GM19467 (cell line): ENCODE results near the gene RAG2.

ENCODE experiments used
- ATAC-seq: cut with Tn5 transposase; IDR thresholded peaks from one replicate; pipeline ENCODE4 v1.9.1; 2021; ENCODE audit warnings: mild to moderate bottlenecking, moderate library complexity; ENCODE audit not compliant: unreplicated experiment

RAG2 gene

DNA sequence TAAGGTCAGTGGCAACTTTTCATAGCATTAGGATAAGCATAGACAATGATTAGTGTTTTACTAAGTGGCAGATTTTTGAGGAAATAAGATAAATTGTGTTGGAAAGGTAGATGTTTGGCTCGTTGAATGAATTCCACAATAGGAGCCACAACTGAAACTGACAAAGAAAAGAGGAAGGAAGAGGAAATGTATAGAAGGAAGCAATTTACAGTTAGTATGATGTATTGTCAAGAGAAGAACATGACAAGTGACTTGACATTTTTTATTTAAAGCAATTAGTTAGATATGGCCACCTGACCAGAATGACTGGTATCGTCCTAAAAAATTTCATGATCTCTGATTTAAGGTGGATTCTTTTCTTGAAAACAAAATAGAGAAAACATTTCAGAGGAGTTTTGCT lies 3.1 kb upstream of the RAG2 start:
- no peak for ATAC-seq

DNA sequence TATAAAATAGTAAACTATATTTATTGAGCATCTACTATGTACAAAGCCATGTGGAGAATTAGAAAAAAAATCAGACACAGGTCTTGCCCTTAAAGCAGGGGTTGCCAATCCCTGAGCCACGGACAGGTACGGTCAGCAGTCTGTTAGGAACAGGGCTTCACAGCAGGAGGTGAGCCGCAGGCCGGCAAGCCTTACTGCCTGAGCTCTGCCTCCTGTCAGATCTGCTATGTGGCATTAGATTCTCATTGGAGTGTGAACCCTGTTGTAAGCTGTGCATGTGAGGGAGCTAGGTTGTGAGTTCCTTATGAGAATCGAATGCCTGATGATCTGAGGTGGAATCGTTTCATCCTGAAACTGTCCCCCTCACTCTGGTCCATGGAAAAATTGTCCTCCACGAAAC lies 2.1 kb upstream of the RAG2 start:
- no peak for ATAC-seq

DNA sequence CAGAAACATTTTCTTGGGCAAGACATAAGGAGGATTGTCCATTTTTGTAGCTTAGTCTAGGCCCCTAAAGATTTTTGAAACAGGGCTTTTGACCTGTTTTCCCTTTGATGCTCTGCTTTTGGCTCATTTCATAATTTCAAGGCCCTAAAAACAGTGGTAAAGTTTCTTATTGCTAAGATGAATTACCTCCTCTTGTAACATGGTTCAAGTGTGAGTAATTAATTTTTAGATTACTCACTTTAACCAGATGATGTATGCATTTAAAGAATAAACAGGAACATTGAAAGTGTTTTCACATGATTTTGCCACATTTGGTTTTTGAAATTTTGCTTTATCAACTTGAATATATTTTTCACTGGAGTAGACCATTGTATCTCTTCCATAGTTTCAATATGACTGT lies 1.2 kb downstream of the RAG2 start:
- ATAC-seq, result no peak

DNA sequence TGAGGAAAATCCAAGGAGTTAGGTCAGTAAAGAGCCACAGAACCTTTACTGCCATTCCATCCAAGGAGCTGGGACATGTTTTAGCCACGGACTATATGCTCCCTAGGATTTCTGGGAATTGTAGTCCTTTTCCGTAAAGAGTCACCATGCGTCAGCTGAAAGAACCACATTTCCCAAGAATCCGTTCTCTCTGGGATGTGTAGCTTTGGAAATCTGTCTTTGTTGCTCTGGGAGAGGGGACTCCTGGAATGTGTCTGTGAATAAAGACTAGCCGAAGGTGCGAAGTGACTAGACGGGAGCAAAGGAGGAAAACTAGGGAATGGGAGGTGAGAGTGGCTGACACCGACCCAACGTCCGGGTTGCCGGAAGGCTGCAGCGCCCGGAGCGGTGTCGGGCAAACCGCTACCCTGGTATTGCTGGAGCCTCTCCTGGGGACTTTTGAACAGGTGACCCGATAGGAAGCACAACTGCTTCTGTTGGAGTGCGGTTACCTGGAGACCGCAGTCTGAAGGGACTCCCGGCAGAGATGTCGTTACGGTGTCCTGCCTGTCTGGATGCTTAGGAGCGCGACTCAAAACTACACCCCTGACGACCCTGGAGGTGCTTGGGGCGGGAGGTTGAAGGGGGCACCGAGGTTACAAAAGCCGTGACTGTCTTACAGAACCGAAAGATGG lies 3.6 kb downstream of the RAG2 start, which contains the start of gene IFTAP:
Gene IFTAP (plus strand): TSS at position 187 of the 674 bp plus-strand sequence. CDS start 15,602 bp downstream, outside the sequence.
- no peak for ATAC-seq

DNA sequence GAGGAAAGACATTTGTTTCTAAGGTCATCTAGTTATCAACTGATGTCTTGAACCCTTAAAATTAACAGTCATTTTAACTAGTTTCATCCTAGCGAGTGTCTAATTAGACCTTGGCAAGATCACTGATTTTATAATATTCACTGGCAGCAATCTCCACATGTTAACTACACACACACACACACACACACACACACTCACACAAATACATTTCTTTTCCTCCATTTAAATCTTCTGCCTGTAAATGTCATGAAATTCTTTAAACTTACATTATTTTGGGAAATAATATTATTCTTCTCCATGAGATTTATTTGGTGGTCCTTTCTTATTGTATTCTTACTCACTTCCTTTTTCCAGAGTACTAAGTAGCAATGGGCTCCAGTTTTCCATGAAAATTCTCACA lies 6.6 kb downstream of the RAG2 start:
- no peak for ATAC-seq

DNA sequence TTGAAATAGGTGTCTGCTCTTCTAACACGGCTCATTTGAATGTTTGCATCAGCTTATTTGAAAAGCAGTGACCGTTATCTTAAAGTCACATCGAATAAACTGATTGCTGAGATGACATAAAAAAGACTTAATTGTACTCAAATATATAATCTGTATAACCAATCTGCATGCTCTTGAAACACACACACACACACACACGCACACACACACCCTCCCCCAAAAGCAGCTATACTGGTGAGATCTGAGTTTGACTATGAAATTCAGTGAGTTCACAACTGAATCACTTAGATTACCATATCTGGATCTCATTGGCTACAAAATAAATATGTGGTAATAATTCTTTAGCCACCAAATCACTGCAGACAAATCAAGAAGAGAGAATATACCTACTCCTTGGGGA lies 7.5 kb downstream of the RAG2 start:
- no peak for ATAC-seq

DNA sequence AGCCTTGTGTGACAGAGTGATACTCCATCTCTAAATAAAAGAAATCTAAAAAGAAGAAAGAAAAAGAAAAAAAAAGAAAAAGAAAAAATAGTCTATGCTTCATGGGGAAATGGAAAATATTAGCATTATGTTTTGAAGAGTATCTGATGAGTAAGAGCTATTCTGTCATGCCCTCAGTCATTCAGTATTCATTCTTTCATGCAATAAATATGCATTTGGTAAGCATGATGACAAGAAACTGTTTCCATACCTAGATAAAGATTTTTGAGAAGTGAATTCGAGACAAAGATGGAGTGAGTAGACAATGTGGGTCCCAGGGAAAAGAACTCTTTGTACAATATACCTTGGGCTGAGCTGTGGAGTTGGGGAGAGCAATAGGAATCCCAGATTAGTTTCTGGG lies 9.9 kb downstream of the RAG2 start:
- ATAC-seq, result no peak

DNA sequence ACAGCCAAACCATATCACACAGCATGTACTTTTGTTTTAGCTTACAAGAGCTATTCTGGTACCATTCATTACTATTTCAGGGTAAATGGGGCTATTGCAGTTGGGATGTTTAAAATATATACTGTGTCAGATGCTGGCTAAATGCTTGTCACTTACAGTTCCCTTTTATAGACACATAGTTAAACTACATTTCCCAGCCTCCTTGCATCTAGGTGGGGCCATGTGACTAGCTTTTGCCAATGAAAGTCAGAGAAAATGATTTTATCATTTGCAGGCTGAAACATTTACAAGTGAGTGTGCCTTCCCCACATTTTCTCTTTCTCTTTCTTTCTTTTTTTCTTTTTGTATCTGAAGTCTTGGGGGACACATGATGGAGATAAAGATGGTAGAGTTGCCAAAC lies 11.5 kb downstream of the RAG2 start:
- no peak for ATAC-seq

DNA sequence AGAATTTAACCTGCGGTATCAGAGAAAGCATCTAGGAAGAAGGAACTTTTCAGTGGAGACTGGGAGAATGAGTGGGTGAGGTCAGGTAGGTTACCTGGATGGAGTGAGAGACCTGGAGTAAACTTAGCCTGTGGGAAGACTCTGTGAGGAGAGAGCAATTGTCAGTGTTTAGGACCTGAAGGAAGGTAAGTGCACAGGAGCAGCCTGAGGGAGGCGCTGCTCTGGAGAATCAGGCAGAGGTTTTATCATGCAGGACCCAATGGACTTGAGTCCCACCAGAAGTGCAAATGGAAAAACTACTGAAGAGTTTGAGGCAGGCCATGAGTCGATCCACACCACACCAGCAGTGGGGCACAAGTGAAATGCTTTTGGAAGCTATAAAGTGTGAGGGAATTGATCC lies 14.4 kb downstream of the RAG2 start:
- ATAC-seq, result no peak

DNA sequence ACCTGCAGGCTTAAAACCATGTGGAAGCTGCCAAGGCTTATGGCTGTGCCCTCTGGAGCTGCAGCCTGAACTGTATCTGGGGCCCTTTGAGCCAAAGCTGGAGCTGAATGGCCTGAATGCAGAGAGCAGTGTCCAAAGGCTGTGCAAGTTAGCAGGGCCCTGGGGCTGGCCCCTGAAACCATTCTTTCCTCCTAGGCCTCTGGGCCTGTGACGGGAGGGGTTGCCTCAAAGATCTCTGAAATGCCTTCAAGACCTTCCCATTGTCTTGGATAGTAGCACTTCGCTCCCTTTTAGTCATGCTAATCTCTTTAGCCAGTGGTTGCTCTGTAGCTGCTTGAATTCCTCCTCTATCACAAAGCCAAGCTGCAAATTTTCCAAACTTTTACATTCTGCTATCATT lies 16.5 kb downstream of the RAG2 start:
- ATAC-seq, result no peak

DNA sequence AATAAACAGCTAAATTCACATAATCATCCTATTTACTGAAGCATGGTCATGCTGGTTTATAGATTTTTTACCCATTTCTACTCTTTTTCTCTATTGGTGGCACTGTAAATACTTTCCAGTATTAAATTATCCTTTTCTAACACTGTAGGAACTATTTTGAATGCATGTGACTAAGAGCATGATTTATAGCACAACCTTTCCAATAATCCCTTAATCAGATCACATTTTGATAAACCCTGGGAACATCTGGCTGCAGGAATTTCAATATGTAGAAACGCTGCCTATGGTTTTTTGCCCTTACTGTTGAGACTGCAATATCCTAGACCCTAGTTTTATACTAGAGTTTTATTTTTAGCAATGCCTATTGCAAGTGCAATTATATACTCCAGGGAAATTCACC lies 19.6 kb downstream of the RAG2 start:
- no peak for ATAC-seq

DNA sequence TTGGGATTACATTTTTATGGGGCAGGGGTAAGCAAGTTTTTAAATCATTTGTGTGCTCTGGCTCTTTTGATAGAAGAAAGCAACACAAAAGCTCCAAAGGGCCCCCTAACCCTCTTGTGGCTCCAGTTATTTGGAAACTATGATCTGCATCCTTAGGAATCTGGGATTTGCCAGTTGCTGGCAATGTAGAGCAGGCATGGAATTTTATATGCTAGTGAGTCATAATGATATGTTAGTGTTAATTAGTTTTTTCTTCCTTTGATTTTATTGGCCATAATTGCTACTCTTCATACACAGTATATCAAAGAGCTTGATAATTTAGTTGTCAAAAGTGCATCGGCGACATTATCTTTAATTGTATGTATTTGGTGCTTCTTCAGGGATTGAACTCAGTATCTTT lies 20.2 kb downstream of the RAG2 start:
- ATAC-seq, result no peak

DNA sequence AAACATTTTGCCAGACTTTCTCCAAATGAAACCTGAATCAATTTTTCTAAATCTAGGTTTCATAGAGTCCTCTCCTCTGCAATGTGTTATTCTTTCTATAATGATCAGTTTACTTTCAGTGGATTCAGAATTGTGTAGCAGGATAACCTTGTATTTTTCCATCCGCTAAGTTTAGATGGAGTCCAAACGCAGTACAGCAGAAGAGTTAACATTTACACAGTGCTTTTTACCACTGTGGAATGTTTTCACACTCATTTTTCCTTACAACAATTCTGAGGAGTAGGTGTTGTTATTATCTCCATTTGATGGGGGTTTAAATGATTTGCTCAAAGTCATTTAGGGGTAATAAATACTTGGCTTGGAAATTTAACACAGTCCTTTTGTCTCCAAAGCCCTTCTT lies 20.7 kb downstream of the RAG2 start:
- no peak for ATAC-seq

DNA sequence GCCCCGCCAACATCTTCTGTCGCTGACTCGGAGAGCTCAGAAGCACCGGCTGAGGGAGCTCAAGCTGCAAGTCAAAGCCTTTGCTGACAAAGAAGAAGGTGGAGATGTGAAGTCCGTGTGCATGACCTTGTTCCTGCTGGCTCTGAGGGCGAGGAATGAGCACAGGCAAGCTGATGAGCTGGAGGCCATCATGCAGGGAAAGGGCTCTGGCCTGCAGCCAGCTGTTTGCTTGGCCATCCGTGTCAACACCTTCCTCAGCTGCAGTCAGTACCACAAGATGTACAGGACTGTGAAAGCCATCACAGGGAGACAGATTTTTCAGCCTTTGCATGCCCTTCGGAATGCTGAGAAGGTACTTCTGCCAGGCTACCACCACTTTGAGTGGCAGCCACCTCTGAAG lies 23.6 kb downstream of the RAG2 start:
- ATAC-seq, result no peak

DNA sequence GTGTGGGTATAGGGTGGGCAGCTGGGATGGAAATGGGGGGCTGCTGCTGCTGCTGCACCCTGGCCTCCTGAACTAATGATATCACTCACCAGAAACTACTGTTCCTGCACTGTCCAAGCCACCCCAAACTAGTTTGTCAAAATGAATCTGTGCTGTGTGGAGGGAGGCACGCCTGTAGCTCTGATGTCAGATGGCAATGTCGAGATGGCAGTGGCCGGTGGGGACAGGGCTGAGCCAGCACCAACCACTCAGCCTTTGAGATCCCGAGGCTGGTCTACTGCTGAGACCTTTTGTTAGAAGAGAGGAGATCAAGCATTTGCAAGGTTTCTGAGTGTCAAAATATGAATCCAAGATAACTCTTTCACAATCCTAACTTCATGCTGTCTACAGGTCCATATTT lies 28.9 kb downstream of the RAG2 start:
- ATAC-seq, result no peak

DNA sequence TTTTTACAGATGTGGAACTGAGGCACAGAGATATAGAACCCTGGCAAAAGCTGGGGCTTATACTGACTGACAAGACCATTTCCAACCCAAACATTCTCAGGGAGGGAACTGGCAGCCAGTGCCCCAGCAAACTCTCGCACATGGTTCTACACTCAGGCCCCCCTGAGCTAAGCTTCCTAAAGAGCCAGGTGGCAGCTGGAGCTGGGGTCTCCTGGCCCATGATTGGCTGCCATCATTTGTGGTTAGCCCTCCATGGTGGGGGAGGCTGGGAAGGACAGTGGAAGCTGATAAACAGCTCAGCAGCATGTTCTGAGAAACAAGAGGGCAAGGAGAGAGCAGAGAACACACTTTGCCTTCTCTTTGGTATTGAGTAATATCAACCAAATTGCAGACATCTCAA lies 30.3 kb downstream of the RAG2 start, which contains the start of gene RAG1:
Gene RAG1 (plus strand): TSS at position 314 of the 400 bp plus-strand sequence. CDS start 5,298 bp downstream, outside the sequence.
- no peak for ATAC-seq

DNA sequence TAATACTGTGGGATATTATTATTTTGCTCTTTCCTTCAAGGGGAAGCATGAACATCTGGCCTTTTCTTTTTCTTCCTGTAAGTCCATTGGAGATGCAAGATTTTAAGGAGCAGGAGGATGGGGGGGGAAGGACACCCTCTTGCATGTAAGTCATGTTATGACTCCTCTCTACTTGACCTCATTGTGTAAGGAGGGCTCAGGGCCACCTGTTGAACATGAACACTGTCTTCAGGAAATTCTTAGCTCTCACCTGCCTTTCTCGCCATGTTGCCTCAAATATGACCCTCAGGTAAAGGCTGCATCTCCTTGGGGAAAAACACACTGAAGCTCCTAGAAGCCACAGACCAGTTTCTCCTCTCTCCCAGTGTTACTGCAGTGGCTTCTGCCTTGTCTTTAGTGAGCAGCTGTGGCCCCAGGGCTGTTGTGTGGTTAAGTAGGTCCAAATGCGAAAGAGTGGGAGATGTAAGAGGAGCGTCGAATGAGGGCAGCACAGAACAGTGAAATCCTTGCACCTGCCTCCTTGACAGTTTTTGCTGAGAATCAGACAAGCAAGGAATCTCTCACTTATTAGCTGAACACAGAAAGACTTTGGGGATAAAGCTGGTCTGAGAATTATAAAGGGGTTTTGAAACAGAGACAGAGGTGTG lies 31.5 kb downstream of the RAG2 start:
- no peak for ATAC-seq

DNA sequence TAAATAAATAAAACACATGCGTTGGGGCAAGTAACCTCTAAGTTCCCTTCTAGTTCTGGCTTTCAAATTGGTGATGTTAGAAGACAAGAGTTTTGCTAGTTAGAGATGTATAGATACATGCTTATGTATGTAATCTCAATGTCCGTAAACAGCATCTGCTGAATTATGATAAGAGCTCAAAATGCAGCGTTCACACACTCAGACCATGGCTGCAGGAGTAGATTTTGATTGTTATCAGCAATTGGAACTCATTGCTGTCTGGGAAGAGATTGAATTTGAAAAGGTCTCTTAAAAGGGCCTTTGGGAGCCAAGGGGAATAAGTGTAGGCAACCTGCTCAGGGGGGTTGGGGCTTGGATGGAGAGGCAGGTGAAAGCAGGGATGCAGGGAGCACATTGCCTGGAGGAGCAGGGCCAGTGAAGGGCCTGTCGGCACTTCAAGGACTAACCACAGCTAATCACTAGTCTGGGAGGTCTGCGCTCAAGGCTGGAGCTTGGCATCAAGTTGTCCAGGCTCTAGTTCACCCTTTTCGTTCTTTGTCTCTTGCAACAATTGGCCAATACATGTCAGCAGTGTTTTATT lies 32.9 kb downstream of the RAG2 start:
- no peak for ATAC-seq

DNA sequence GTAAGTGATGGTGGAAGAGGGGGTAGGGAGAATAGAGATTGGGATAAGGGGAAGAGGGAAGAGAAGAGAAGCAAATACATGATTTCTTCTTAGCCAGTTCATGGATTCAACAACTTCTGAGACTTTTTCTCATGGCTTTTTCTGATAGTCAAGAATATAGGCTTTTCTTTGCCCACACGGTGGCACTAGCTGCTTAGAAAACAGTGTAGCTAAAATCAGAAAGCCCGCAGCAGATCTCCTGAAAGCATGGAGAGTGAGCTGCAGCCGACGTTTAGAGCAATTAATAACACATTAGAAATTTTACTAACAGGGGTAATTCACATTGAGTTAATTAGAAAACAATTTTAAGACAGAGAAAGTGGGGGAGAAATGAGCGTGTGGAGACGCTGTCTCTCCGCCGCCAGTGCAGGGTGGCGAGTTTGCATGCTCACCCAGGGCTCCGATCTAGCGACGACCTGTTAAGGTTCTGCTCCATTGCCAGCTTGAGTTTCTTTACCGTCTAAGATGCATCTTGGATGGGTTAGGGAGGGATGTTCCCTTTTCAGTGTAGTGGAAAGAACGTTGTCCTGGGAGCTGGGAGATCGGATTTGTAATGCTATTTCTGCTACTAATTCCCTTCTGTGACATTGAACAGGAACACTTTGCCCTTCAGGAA lies 33.5 kb downstream of the RAG2 start:
- no peak for ATAC-seq

DNA sequence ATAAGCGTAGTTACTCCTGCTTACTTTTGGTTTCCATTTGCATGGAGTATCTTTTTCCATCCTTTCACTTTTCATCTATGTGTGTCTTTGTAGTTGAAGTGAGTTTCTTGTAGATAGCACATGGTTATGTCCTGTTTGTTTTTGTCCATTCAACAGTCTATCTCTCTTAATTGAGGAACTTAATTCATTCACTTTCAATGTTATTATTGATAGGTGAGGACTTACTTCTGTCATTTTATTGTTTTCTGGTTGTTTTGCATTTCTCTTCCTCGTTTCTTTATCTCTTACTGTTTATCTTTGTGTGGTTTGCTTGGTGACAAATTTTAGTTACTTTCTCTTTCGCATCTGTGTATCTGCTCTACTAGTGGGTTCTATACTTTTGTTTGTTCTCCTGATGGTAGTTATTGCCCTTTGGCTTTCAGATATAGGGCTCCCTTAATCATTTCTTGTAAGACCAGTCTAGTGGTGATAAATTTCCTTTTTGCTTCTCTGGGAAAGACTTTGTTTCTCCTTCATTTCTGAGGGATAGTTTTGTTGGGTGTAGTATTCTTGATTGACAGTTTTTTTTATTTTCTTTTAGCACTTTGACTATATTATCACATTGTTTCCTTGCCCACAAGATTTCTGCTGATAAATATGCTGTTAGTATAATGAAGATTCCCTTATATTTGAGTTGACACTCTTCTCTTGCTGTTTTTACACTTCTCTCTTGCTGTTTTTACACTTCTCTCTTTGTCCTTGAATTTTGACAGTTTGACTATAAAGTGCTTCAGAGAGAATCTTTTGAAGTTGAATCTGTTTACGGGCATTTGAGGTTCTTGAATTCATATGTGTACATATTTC lies 39.2 kb downstream of the RAG2 start:
- ATAC-seq, result peak; percentile 85

DNA sequence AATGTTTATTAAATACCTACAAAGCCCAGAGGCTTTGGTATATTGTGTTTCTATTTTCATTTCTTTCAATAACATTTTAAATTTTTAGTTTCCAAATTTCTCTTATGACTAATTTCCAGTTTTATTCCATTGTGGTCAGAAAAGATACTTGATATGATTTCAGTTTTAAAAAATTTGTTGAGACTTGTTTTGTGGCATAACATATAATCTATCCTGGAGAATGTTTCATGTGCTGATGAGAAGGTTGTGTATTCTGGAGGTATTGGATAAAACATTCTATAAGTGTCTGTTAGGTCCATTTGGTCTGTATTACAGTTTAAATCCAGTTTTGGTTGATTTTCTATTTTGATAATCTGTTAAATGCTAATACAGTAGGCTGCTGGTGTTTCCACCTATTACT lies 40.0 kb downstream of the RAG2 start:
- ATAC-seq, result no peak
